Tibial artery (tissue), 4 donors: ENCODE measurements around the gene FNDC3B.

Experiments
- DNase-seq, 2 donors: peaks; one replicate each; pipeline ENCODE4 v3.0.0-alpha.2; 2019
- H3K27ac ChIP-seq, 2 donors: fragments of 200-600 bp; sonication (generic) in 1 of 2; 1 replicate in 1 of 2; 2 replicates in 1 of 2; pipeline ENCODE4 v1.5.1; 2018 to 2019; ENCODE audit warnings: mild to moderate bottlenecking in 1 of 2
- H3K27me3 ChIP-seq, 2 donors: fragments of 200-600 bp; sonication (generic) in 1 of 2; one replicate each; pipeline versions ENCODE4 v1.5.1 to v1.6.0; 2016 to 2019
- H3K36me3 ChIP-seq, 3 donors: fragments of 200-600 bp; sonication (generic) in 2 of 3; one replicate each; pipeline ENCODE4 v1.5.1; 2016 to 2019; ENCODE audit warnings: mild to moderate bottlenecking in 2 of 3
- H3K4me1 ChIP-seq, 4 donors: fragments of 200-600 bp; sonication (generic) in 2 of 4; 1 replicate in 3 of 4; 2 replicates in 1 of 4; pipeline ENCODE4 v1.5.1; 2016 to 2019
- H3K4me3 ChIP-seq, 2 donors: fragments of 200-600 bp; sonication (generic) in 1 of 2; 1 replicate in 1 of 2; 2 replicates in 1 of 2; pipeline ENCODE4 v1.5.1; 2018 to 2019; ENCODE audit warnings: mild to moderate bottlenecking in 2 of 2
- H3K9me3 ChIP-seq, 3 donors: fragments of 200-600 bp; sonication (generic) in 1 of 3; one replicate each; pipeline ENCODE4 v1.5.1; 2016 to 2019
- intact Hi-C: fragments of 100-400 bp; cut with DNase I; formaldehyde crosslinking; loops from one replicate; pipeline ENCODE4 v1.15.0; 2023; ENCODE audit warnings: low total_unique reads
- TF ChIP-seq, protein P1 (sequence below), 2 experiments: fragments of 200-600 bp in 1 of 2; fragments of 450-650 bp in 1 of 2; IDR thresholded peaks; one replicate each; pipeline ENCODE4 v1.5.1; 2017 to 2019; ENCODE audit warnings: antibody characterized with exemption in 2 of 2, mild to moderate bottlenecking in 1 of 2, moderate library complexity in 1 of 2

Gene FNDC3B

GRCh38 chr3:172078244-172078643 lies 38.9 kb downstream of the FNDC3B start:
- no peaks in the 10 kb centered on the region for H3K36me3 ChIP-seq
- no peak overlapping the region for H3K27ac ChIP-seq
- intact Hi-C loops: no loop called here
- TF ChIP-seq, protein P1, sequence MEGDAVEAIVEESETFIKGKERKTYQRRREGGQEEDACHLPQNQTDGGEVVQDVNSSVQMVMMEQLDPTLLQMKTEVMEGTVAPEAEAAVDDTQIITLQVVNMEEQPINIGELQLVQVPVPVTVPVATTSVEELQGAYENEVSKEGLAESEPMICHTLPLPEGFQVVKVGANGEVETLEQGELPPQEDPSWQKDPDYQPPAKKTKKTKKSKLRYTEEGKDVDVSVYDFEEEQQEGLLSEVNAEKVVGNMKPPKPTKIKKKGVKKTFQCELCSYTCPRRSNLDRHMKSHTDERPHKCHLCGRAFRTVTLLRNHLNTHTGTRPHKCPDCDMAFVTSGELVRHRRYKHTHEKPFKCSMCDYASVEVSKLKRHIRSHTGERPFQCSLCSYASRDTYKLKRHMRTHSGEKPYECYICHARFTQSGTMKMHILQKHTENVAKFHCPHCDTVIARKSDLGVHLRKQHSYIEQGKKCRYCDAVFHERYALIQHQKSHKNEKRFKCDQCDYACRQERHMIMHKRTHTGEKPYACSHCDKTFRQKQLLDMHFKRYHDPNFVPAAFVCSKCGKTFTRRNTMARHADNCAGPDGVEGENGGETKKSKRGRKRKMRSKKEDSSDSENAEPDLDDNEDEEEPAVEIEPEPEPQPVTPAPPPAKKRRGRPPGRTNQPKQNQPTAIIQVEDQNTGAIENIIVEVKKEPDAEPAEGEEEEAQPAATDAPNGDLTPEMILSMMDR (IDR thresholded peaks at IDR 0.05): no peak
- peaks cover 0 to 76% (median 28%) of the 10 kb centered on the region in 4 donors for H3K4me1 ChIP-seq
- no peaks in the 10 kb centered on the region for H3K27me3 ChIP-seq
- no peak for DNase-seq
- H3K4me3 ChIP-seq: no peak overlapping the region
- H3K9me3 ChIP-seq: no peaks in the 10 kb centered on the region

- Histone ChIP-seq H3K4me1 (peaks cover 0 to 74% (median 24%) of the 10 kb centered on the region in 4 donors), H3K27me3 (no peaks in the 10 kb centered on the region), H3K36me3 (no peaks in the 10 kb centered on the region), H3K4me3 (no peak overlapping the region), H3K9me3 (no peaks in the 10 kb centered on the region), H3K27ac (no peak overlapping the region)
- TF ChIP-seq, protein P1 (IDR thresholded peaks at IDR 0.05): no peak
- DNase-seq: no peak
- intact Hi-C loops: no loop called here
Observed at GRCh38 chr3:172078721-172079120, 39.3 kb downstream of the FNDC3B start.

GRCh38 chr3:172079326-172079976 lies 40.1 kb downstream of the FNDC3B start:
- TF ChIP-seq, protein P1 (IDR thresholded peaks at IDR 0.05): no peak
- no peaks in the 10 kb centered on the region for H3K9me3 ChIP-seq
- no peak overlapping the region for H3K4me3 ChIP-seq
- no peak overlapping the region for H3K27ac ChIP-seq
- H3K4me1 ChIP-seq: peaks cover 0 to 71% (median 18%) of the 10 kb centered on the region in 4 donors
- no peaks in the 10 kb centered on the region for H3K27me3 ChIP-seq
- H3K36me3 ChIP-seq: no peaks in the 10 kb centered on the region
- intact Hi-C loops: no loop called here
- DNase-seq: no peak

DNA sequence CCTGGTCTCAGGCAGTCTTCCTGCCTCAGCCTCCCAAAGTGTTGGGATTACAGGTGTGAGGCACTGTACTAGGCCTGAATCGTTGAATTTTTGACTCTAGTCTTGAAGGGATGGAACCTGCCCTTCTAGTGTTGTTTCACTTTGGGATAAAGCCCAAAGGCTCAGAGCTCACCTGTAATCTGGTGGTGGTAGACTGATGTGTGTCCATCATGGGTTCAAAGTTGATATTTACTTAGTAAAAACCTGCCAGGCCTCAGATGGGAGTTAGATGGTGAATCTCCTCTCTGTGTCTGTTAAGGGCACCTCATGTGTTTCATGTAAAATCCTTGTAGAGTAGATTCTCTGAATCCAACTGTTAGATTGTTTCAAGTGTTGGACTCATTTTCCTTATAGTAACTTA lies 41.1 kb downstream of the FNDC3B start:
- intact Hi-C loops: no loop called here
- TF ChIP-seq, protein P1 (IDR thresholded peaks at IDR 0.05): no peak
- Histone ChIP-seq H3K27ac (no peak overlapping the region), H3K36me3 (no peaks in the 10 kb centered on the region), H3K4me3 (no peak overlapping the region), H3K9me3 (no peaks in the 10 kb centered on the region), H3K4me1 (peaks cover 0 to 71% (median 14%) of the 10 kb centered on the region in 4 donors), H3K27me3 (no peaks in the 10 kb centered on the region)
- no peak for DNase-seq

DNA sequence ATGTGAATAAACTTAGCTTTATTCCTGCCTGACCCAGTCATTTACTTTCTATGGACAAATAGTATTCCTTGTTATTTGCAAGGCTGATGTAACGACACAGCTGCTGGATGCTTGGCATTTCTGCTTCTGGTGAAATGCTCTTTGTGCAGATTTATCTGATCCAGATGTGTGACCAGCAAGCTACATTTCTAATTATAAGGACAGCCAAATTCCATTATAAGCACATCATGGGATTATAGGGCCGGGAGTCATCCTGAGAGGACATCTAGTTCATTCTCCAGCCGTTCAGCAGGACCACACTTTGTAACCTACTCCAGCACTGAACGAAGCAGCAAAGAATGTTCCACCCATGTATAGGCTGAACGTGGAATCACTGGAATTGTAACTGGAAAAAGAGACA lies 42.9 kb downstream of the FNDC3B start:
- H3K27me3 ChIP-seq: no peaks in the 10 kb centered on the region
- H3K27ac ChIP-seq: peak overlapping the region; percentile 54 to 70
- H3K4me3 ChIP-seq: no peak overlapping the region
- H3K9me3 ChIP-seq: no peaks in the 10 kb centered on the region
- TF ChIP-seq, protein P1 (IDR thresholded peaks at IDR 0.05): no peak
- intact Hi-C loops: no loop called here
- H3K4me1 ChIP-seq: peaks cover 0 to 77% (median 16%) of the 10 kb centered on the region in 4 donors
- no peaks in the 10 kb centered on the region for H3K36me3 ChIP-seq
- peak in 1 of 2 donors; percentile 64 for DNase-seq
